ENCODE results near the gene ARHGAP35. TPM values are rescaled to one million over a fixed set of nuclear protein-coding genes. Genes with fewer than 3 reads are reported as not detected.
A peak's percentile ranks its signal among the peaks of the same experiment; 100 is the strongest.

The ARHGAP35 gene
- total and polyA plus RNA-seq, 2 experiments from 2014 or later, result 13.6 to 57.7 TPM

GRCh38 chr19:46867170-46867569 lies 6.4 kb downstream of the ARHGAP35 start:
- H3K9me3 Mint-ChIP-seq, result no peaks in the 10 kb centered on the region
- peaks cover 5% of the 10 kb centered on the region; the same call in 1 of the 3 replicates for H3K36me3 Mint-ChIP-seq (ENCODE audit: low read depth)
- no peaks in the 10 kb centered on the region for H3K36me3 ChIP-seq (ENCODE audit: insufficient read depth)
- peaks cover 7% of the 10 kb centered on the region for H3K27me3 Mint-ChIP-seq (ENCODE audit: insufficient read depth, low read depth, poor library complexity)
- ATAC-seq (no peak), DNase-seq (ENCODE audit: low spot score) (no peak)
- H3K79me2 ChIP-seq (replicated peaks; ENCODE audit: insufficient read depth), result peaks cover 100% of the 10 kb centered on the region
- no peaks in the 10 kb centered on the region for H3K9me2 ChIP-seq (ENCODE audit: insufficient read depth)
- no peak overlapping the region for H2AFZ ChIP-seq
- peaks cover 28% of the 10 kb centered on the region for H3K4me1 Mint-ChIP-seq
- H3K27ac Mint-ChIP-seq, result peak overlapping the region; percentile 51; the same call in 1 of the 2 replicates
- no peaks in the 10 kb centered on the region for H3K27me3 ChIP-seq (ENCODE audit: insufficient read depth)
- 0 out of 2 replicates have a peak overlapping the region, but pooled peaks have one; percentile 23 for H3K4me2 ChIP-seq
- H3K4me1 ChIP-seq (ENCODE audit: insufficient read depth), result peaks cover 65% of the 10 kb centered on the region
- TF ChIP-seq POLR2AphosphoS5 (IDR thresholded peaks at IDR 0.05; ENCODE audit: low read depth) (no peak), ZNF462 (CRISPR knock-in tag; IDR thresholded peaks at IDR 0.05) (no peak), ETS1 (IDR thresholded peaks at IDR 0.05) (no peak), REST (IDR thresholded peaks at IDR 0.05; ENCODE audit: unreplicated experiment) (no peak), EZH2 (IDR thresholded peaks at IDR 0.05; ENCODE audit: low read depth, unreplicated experiment) (no peak), JUNB (IDR thresholded peaks at IDR 0.05; ENCODE audit: unreplicated experiment) (no peak), ZNF331 (CRISPR knock-in tag; IDR thresholded peaks at IDR 0.05; ENCODE audit: low read depth) (no peak), CTCF (conservative IDR thresholded peaks at IDR 0.05; ENCODE audit: low read depth in 2 of 2) (no peak), CREB1 (CRISPR knock-in tag; IDR thresholded peaks at IDR 0.05; ENCODE audit: low read depth) (no peak), EZH2phosphoT487 (IDR thresholded peaks at IDR 0.05; ENCODE audit: unreplicated experiment) (no peak), NANOG (IDR thresholded peaks at IDR 0.05; ENCODE audit: borderline replicate concordance) (no peak), ZNF114 (CRISPR knock-in tag; IDR thresholded peaks at IDR 0.05) (no peak), STAT1 (IDR thresholded peaks at IDR 0.05; ENCODE audit: unreplicated experiment) (no peak)
- peak overlapping the region; percentile 65 for H3K27ac ChIP-seq (ENCODE audit: low read depth)
- H4K20me1 ChIP-seq (replicated peaks; ENCODE audit: insufficient read depth), result peaks cover 79% of the 10 kb centered on the region
- H3K4me3 ChIP-seq, result no peak overlapping the region; the same call in 1 of the 2 replicates
- H3F3A ChIP-seq (replicated peaks; ENCODE audit: low read depth), result peaks cover 14% of the 10 kb centered on the region; the same call in 1 of the 2 replicates
- no peak overlapping the region for H3K4me3 Mint-ChIP-seq
